MM.1S (cell line): Measurements from ENCODE around the gene P2RY4.

Source experiments
- DNase-seq: peaks from one replicate; pipeline ENCODE4 v3.0.0-alpha.2; 2015
- H2AFZ ChIP-seq: fragments of 300-600 bp; sonication (generic); 2 replicates; pipeline ENCODE4 v1.6.0; 2016; ENCODE audit warnings: antibody characterized with exemption, low read length
- H3F3A ChIP-seq: fragments of 300-600 bp; sonication (generic); 2 replicates; pipeline ENCODE4 v1.6.1; 2016; ENCODE audit warnings: mild to moderate bottlenecking, antibody characterized with exemption, low read length, moderate library complexity, mixed read lengths; ENCODE audit not compliant: insufficient read depth
- H3K27ac ChIP-seq: fragments of 300-600 bp; sonication (generic); 2 replicates; pipeline ENCODE4 v1.5.1; 2016; ENCODE audit warnings: mild to moderate bottlenecking, low read length
- H3K27me3 ChIP-seq: fragments of 300-600 bp; sonication (generic); replicated peaks from 2 replicates; pipeline ENCODE4 v1.6.0; 2016; ENCODE audit warnings: low read length; ENCODE audit not compliant: insufficient read depth
- H3K36me3 ChIP-seq: fragments of 300-600 bp; sonication (generic); replicated peaks from 2 replicates; pipeline ENCODE4 v1.6.1; 2016; ENCODE audit warnings: mild to moderate bottlenecking, low read length, mixed read lengths; ENCODE audit not compliant: insufficient read depth
- H3K4me1 ChIP-seq: fragments of 300-600 bp; sonication (generic); 2 replicates; pipeline ENCODE4 v1.6.1; 2016; ENCODE audit warnings: low read length, mixed read lengths
- H3K4me2 ChIP-seq: fragments of 300-600 bp; sonication (generic); 2 replicates; pipeline ENCODE4 v1.6.0; 2016; ENCODE audit warnings: low read depth, low read length
- H3K4me3 ChIP-seq: fragments of 300-600 bp; sonication (generic); 2 replicates; pipeline ENCODE4 v1.5.1; 2016; ENCODE audit warnings: low read length, mixed read lengths
- H3K79me2 ChIP-seq: fragments of 300-600 bp; sonication (generic); 2 replicates; pipeline ENCODE4 v1.6.1; 2016; ENCODE audit warnings: mixed run types, low read length, mixed read lengths
- H3K9ac ChIP-seq: fragments of 300-600 bp; sonication (generic); 2 replicates; pipeline ENCODE4 v1.6.1; 2016; ENCODE audit warnings: low read length, mixed read lengths
- H3K9me2 ChIP-seq: fragments of 300-600 bp; sonication (generic); replicated peaks from 2 replicates; pipeline ENCODE4 v1.6.1; 2016; ENCODE audit warnings: mild to moderate bottlenecking, low read length, mixed read lengths; ENCODE audit not compliant: insufficient read depth
- H3K9me3 ChIP-seq: fragments of 300-600 bp; sonication (generic); replicated peaks from 2 replicates; pipeline ENCODE4 v1.6.1; 2016; ENCODE audit warnings: mild to moderate bottlenecking, low read length, mixed read lengths; ENCODE audit not compliant: insufficient read depth
- H4K20me1 ChIP-seq: fragments of 300-600 bp; sonication (generic); 2 replicates; pipeline ENCODE4 v1.6.1; 2016; ENCODE audit warnings: mild to moderate bottlenecking, low read length, moderate library complexity, mixed read lengths; ENCODE audit not compliant: insufficient read depth
- CTCF ChIP-seq: fragments of 300-600 bp; sonication (generic); IDR thresholded peaks from 2 replicates; pipeline ENCODE4 v1.5.1; 2016; ENCODE audit warnings: antibody characterized with exemption, low read length, mixed read lengths
- EZH2 ChIP-seq: fragments of 300-600 bp; sonication (generic); optimal IDR thresholded peaks from 2 replicates; pipeline ENCODE3; 2017; ENCODE audit warnings: low read depth, mild to moderate bottlenecking, antibody characterized with exemption, low read length, mixed read lengths
- EZH2phosphoT487 ChIP-seq: fragments of 300-600 bp; sonication (generic); IDR thresholded peaks from 2 replicates; pipeline ENCODE4 v1.6.1; 2018; ENCODE audit warnings: antibody characterized with exemption, low read length

Gene P2RY4

GRCh38 chrX:70292788-70293187 is 32.8 kb upstream of the P2RY4 start:
- H3K4me3 ChIP-seq, result no peak overlapping the region
- no peaks in the 10 kb centered on the region for H3K9me2 ChIP-seq
- no peak overlapping the region for H2AFZ ChIP-seq
- no peaks in the 10 kb centered on the region for H3K27me3 ChIP-seq
- H3K36me3 ChIP-seq, result no peaks in the 10 kb centered on the region
- TF ChIP-seq EZH2phosphoT487 (no peak), EZH2 (no peak), CTCF (no peak)
- H3K79me2 ChIP-seq, result peaks cover 50% of the 10 kb centered on the region
- no peaks in the 10 kb centered on the region for H3K9me3 ChIP-seq
- 0 out of 2 replicates have a peak, but pooled peaks cover 3% of the 10 kb centered on the region for H3F3A ChIP-seq
- no peak overlapping the region for H3K9ac ChIP-seq
- no peaks in the 10 kb centered on the region for H4K20me1 ChIP-seq
- 0 out of 2 replicates have a peak, but pooled peaks cover 3% of the 10 kb centered on the region for H3K4me1 ChIP-seq
- H3K4me2 ChIP-seq, result 0 out of 2 replicates have a peak overlapping the region, but pooled peaks have one; percentile 15
- DNase-seq, result no peak
- no peak overlapping the region for H3K27ac ChIP-seq

- Histone ChIP-seq H3K4me3 (peak within 1 kb of the TSS; percentile 65), H3K9ac (peak within 1 kb of the TSS; percentile 60), H3K27me3 (no peaks in the 10 kb centered on the region), H2AFZ (peak within 1 kb of the TSS; percentile 72), H3K9me3 (no peaks in the 10 kb centered on the region), H3K36me3 (no peaks in the 10 kb centered on the region), H3K9me2 (no peaks in the 10 kb centered on the region), H3K4me2 (peak within 1 kb of the TSS; percentile 67), H4K20me1 (no peaks in the 10 kb centered on the region), H3K79me2 (peaks cover 45% of the 10 kb centered on the region), H3F3A (0 out of 2 replicates have a peak, but pooled peaks cover 3% of the 10 kb centered on the region), H3K4me1 (0 out of 2 replicates have a peak, but pooled peaks cover 3% of the 10 kb centered on the region), H3K27ac (peak within 1 kb of the TSS; percentile 67)
- TF ChIP-seq EZH2 (no peak), EZH2phosphoT487 (no peak), CTCF (no peak)
- DNase-seq, result peak; percentile 83
Measured at GRCh38 chrX:70289793-70290770, 30.1 kb upstream of the P2RY4 start, which contains the start of the genes KIF4A and PDZD11. Gene KIF4A (plus strand): TSS chrX:70290104. CDS start chrX:70290459, 355 bp downstream. Gene PDZD11 (minus strand): TSS chrX:70289927. CDS start chrX:70289341, 586 bp downstream.

GRCh38 chrX:70289168-70289792 is 29.3 kb upstream of the P2RY4 start:
- no peaks in the 10 kb centered on the region for H3K27me3 ChIP-seq
- 0 out of 2 replicates have a peak overlapping the region, but pooled peaks have one; percentile 3 for H3K27ac ChIP-seq
- peak overlapping the region; percentile 65 for H3K4me3 ChIP-seq
- no peak for TF ChIP-seq CTCF
- no peak for TF ChIP-seq EZH2phosphoT487
- no peak for TF ChIP-seq EZH2
- H3K9me2 ChIP-seq, result no peaks in the 10 kb centered on the region
- H3K4me1 ChIP-seq, result 0 out of 2 replicates have a peak, but pooled peaks cover 3% of the 10 kb centered on the region
- H2AFZ ChIP-seq, result peak overlapping the region; percentile 62
- no peak for DNase-seq
- H3K4me2 ChIP-seq, result peak overlapping the region; percentile 67
- H3K9me3 ChIP-seq, result no peaks in the 10 kb centered on the region
- no peaks in the 10 kb centered on the region for H3K36me3 ChIP-seq
- peak overlapping the region; percentile 51 for H3K9ac ChIP-seq
- no peaks in the 10 kb centered on the region for H4K20me1 ChIP-seq
- H3K79me2 ChIP-seq, result peaks cover 39% of the 10 kb centered on the region
- 0 out of 2 replicates have a peak, but pooled peaks cover 3% of the 10 kb centered on the region for H3F3A ChIP-seq
